ENCODE measurements around the gene ARL13B.

The ARL13B gene

DNA sequence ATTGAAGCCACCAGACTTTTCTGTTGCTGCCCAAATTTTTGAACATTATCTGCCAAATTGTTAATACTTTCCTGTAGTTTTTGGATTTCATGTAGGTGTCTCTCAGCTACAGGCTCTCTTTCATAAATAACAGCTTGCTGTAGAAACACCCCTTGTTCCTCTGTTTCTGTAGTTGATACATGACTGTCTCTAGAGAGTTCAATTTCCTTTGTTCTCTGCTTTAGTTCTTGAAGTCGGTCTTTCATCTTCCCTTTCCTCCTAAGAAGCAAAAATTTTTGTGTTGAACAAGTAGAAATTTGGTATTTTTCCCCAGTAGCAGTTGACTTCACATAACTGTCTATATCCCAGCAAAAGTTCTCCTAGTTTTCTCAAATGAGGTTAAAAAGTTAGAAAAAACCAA, 35.1 kb downstream of the ARL13B start:
- no peak for DNase-seq (ENCODE audit: extremely low read depth, low read depth)
- no peak for TF ChIP-seq CTCF (IDR thresholded peaks at IDR 0.05; ENCODE audit: low read depth, low read length)

- no peak for TF ChIP-seq CTCF (IDR thresholded peaks at IDR 0.05; ENCODE audit: low read depth, low read length)
- DNase-seq (ENCODE audit: extremely low read depth, low read depth): no peak
Observed at GRCh38 chr3:94019659-94020058, 39.7 kb downstream of the ARL13B start.

- DNase-seq (ENCODE audit: extremely low read depth, low read depth): no peak
- no peak for TF ChIP-seq CTCF (IDR thresholded peaks at IDR 0.05; ENCODE audit: low read depth, low read length)
Observed at GRCh38 chr3:94020293-94020692, 40.3 kb downstream of the ARL13B start.

DNA sequence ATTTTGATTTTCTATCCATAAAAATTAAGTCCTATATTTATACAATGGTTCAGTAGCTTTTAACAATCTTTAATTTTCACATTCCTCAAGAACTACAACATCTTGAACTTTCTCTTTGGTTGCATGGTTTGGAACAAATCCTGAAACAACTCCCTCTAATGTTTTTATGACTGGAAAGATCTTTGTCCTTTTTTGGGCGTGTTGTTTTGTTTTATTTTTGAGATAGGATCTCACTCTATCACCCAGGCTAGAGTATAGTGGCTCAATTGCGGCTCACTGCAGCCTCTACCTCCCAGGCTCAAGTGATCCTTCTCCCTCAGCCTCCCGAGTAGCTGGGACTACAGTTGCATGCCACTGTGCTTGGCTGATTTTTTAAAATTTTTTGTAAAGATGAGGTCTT, 44.4 kb downstream of the ARL13B start:
- TF ChIP-seq CTCF (IDR thresholded peaks at IDR 0.05; ENCODE audit: low read depth, low read length): no peak
- DNase-seq (ENCODE audit: extremely low read depth, low read depth): no peak

GRCh38 chr3:94026623-94027022, 46.7 kb downstream of the ARL13B start:
- TF ChIP-seq CTCF (IDR thresholded peaks at IDR 0.05; ENCODE audit: low read depth, low read length): no peak
- no peak for DNase-seq (ENCODE audit: extremely low read depth, low read depth)

DNA sequence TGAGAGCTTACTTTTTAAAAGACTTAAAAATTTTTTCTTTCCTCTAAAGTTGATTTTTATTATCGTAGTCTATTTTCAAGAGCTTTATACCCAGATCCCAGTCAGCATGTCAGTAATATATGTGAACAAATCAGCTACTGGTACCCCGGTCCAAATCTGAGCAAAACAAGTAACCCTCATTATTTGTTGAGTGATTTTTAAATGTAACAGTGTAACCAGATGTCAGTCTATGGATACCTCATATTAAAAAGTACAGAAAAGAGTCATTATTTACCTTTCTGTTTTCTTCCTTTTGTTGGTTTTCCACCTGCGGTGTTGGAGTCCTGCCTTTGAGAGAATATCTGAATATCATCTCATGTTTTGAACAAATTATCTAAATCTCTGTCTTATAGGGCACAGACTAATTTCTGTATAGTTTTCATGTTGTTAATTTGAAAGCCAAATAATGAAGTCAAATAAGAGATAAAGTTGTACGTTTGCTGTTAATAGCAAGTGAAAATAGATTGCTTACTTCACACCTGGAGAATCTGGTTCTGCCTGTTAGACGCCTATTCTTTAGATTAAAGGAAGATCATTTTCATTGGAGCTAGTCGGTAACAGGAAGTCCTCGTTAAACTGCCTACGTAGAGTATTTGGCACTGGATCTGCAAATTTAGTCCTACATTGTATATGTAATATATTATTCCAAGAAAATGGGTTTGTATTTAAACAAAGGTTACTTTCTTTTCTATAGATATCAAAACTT, 48.3 kb downstream of the ARL13B start, which contains the start of gene STX19:
Gene STX19 (minus strand): TSS at position 505 of the 745 bp plus-strand sequence. CDS start 13,328 bp downstream, outside the sequence.
- no peak for DNase-seq (ENCODE audit: extremely low read depth, low read depth)
- no peak for TF ChIP-seq CTCF (IDR thresholded peaks at IDR 0.05; ENCODE audit: low read depth, low read length)

GRCh38 chr3:94036909-94037507, 57.1 kb downstream of the ARL13B start:
- TF ChIP-seq CTCF (IDR thresholded peaks at IDR 0.05; ENCODE audit: low read depth, low read length): peak; percentile 35
- no peak for DNase-seq (ENCODE audit: extremely low read depth, low read depth)

Data from AG09319 (cell line).